NT2/D1 (cell line): Measurements from ENCODE around the gene DZIP1L.

Source experiments
- SUZ12 ChIP-seq: IDR thresholded peaks from 2 replicates; pipeline ENCODE4 v1.6.1; 2011; ENCODE audit not compliant: insufficient read length, insufficient read depth; ENCODE audit errors: extremely low read depth
- ZNF274 ChIP-seq: IDR thresholded peaks from 2 replicates; pipeline ENCODE4 v1.6.1; 2011; ENCODE audit warnings: mild to moderate bottlenecking, low read depth, low read length

- TF ChIP-seq ZNF274 (no peak), SUZ12 (no peak)
Observed at GRCh38 chr3:138097192-138098172, 17.9 kb downstream of the DZIP1L start.
